HG03135 (cell line): ENCODE results near the gene MAP9.
"Not testable (repeated sequence)": the region's sequence is repeated elsewhere in the genome, so short reads cannot be mapped to it uniquely, and the experiment has no call there.

Experiments
- ATAC-seq: cut with Tn5 transposase; IDR thresholded peaks from one replicate; pipeline ENCODE4 v1.9.1; 2021; ENCODE audit warnings: mild to moderate bottlenecking, moderate library complexity; ENCODE audit not compliant: unreplicated experiment

Gene MAP9

DNA sequence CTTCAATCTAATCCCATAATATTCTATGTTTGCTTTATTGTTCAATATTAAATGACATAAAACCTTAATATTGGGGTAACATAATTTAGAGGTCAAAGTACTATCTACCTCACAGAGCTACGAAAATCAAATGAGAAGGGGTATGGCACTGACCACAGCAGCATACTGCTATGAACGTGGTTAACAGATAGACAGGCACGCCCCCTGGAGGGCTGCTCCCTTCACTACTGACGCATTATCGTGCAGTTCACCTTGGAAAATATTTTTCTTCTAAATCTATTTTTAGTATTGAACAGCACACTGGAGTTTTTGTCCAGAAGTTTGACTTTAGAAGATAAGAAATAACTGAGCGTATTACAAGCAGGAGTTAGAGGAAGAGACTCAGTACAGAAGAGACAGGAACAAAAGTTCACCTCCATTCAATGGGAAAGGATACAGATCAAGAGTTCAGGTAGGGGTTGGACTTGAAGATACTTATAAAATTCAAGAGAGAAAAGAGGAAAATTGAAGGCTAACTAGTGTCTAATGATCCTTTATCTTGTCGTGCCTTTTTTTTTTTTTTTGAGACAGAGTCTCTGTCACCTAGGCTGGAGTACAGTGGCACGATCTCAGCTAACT, 22.7 kb downstream of the MAP9 start:
- peak; percentile 95 for ATAC-seq

DNA sequence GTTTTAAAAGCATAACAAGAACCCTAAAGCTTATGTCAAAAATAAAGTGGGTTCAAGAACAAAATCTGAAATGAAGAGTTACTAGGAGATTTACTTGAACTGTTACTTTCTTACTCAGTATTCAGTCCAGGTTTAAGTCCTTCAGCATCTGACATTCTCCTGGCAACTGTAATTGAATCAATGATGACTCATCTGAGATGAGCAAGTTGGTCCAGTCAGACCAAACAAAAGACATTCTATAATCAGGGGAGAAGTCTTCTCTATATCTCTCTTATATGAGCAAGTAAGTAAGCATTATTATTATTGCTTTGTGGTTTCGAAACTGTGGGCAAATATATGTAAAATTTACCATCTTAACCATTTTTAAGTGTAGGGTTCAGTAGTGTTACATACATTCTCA, 34.6 kb downstream of the MAP9 start:
- ATAC-seq: no peak

GRCh38 chr4:155339999-155340398, 36.8 kb downstream of the MAP9 start:
- ATAC-seq: no peak

GRCh38 chr4:155339588-155339987, 37.2 kb downstream of the MAP9 start:
- ATAC-seq: no peak

- no peak for ATAC-seq
These were observed 38.6 kb downstream of the MAP9 start for GRCh38 chr4:155338196-155338595.

DNA sequence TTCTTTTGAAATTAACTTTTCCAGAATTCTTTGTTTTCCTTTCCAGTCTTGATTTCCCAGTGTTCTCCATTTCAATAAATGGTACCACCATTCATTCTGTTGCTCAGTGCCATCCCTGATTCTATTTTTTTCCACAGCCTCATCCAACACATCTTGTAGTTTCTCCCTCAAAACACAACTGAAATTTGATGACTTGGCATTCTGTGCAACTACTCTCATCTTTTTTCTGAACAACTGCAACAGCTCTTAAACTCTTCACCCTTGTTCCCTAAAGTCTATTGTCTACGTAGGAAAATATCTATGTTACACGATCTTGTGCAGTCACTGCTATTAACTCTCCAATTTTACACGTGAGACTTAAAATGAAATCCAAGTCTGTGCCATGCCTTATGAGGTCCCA, 40.5 kb downstream of the MAP9 start:
- ATAC-seq: no peak

DNA sequence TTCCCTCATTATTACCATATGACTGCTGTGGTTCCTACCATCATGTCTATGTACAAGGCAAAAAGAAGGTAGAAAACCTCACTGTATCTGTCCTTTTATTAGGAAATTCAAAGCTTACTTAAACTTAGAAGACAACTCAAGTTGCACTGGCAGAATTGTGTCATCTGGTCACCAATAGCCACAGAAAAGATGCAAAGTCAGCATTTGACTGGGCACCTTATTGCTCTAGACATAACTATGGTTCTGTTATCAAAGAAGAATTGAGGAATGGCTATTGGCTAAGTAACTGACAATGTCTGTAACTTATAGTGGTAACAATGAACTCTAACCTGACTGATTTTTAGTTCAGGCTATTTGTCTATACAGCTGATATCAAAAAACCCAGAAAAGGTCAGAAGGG, 45.3 kb downstream of the MAP9 start:
- no peak for ATAC-seq

DNA sequence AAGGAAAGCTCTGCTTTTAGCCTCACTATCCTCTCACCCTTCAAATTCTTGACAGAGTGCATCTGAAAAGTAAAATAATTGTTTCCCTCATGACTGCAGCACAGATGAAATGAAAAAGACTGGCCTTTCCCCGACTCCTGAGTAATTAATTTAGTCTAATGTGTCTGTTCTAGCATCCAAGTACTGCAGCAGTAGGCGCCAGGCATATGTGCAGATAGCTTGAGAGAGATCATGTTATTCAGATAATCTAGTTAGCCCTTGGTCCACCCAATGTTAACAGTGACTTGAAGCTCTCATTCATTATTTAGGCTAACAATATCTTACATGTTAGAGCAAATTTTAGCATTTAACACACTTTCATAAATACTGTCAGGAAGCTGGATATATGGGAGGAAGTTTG, 54.0 kb downstream of the MAP9 start:
- ATAC-seq: no peak

DNA sequence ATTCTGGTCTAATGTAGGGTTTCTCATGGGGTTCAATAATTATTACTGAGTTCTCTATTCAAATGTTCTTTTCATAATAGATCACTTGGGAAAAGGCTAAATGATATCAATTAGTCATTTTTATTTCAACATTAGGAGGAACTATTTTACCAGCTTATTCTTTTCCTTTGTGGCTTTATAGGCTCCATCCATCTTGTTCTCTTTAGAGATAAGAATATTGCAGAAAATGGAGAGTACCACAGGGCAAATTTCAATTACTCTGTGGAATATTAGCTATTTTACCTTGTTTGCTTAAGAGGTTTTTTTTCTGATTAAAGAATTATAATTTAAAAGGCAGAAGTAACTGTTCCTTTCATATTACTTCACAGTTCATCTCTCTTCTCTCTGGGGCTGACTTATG, 55.8 kb downstream of the MAP9 start:
- no peak for ATAC-seq

GRCh38 chr4:155319516-155319915, 57.2 kb downstream of the MAP9 start:
- ATAC-seq: no peak

GRCh38 chr4:155312027-155312426, 64.7 kb downstream of the MAP9 start:
- ATAC-seq: not testable (repeated sequence)

GRCh38 chr4:155307731-155308277, 69.0 kb downstream of the MAP9 start:
- no peak for ATAC-seq

DNA sequence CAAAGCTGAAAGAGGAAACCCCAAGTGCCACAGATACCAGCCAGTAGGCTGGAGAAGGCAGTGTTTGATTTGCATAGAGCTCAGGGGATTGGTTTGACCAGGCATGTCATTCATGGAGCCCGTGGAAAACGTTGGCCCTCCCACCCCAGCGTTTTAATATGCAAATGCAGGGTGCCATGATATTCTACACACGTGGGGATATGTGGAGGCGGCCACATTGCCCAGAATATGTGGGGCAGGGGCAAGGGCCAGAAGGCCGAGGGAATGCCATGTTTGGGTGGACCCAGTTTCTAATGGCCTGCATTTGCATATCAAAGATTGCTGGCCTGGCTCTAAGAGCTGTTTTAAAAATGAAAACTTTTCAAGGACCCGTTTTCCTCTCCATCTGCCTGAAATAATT, 71.1 kb downstream of the MAP9 start:
- ATAC-seq: no peak

DNA sequence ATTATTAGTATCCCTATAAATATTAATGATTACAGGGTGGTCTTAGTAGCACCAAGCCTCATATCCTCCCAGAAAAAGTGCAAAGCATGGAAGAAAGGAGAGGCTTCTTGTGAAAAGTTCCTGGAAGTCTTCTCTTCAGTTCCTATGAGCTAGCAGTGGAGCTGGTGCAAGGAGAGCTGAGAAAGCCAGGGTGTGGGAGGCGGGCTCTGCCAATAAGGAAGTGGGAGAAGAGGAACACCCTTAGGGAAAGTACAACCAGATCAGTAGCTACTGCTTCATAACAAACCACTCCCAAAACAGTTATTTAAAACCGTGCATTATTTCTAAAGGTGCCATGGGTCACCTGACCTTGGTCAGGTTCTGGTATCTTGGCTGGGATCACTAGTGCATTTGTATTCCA, 72.4 kb downstream of the MAP9 start:
- ATAC-seq: no peak

DNA sequence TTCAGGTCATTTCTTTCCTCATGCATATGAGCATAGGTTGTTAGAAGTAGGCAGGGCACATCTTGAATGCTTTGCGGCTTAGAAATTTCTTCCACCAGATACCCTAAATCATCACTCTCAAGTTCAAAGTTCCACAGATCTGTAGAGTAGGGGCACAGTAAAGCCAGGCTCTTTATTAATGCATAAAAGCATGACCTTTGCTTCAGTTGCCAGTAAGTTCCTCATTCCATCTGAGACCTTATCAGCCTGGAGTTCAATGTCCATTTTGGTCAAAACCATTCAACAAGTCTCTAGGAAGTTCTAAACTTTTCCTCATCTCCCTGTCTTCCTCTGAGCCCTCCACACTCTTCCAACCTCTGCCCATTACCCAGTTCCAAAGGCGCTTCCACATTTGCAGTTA, 77.7 kb downstream of the MAP9 start:
- no peak for ATAC-seq
